Superior temporal gyrus (tissue), 1 donor: ENCODE measurements around the gene BCL6.

Experiments used
- DNase-seq: peaks from one replicate; pipeline ENCODE4 v3.0.0-alpha.2; 2016; ENCODE audit errors: extremely low spot score

BCL6 gene

GRCh38 chr3:187745201-187746058, at the start of gene BCL6:
Gene BCL6, minus strand, starts transcription at chr3:187745468. Its CDS starts 11,775 bp downstream, at chr3:187733693.
- peak; percentile 98 for DNase-seq

DNA sequence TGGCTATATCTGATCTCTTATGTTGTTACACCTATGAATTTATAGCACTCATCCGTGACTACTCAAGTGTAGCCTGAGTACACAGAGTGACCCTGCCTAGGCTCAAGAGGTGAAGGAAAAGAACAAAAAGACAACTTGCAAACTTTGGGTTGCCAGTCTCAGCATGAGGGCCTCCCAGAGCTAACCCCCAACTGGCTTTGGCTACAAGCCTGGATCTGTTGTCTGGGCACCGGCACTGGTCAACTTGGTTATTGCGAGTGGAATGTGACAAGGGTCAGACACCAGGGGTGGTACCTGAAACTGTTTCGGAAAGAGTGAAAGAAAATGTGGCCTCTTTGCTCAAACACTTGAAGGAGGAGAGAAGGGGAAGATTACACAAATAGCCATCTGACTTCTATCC, 49.5 kb upstream of the BCL6 start:
- DNase-seq = no peak

GRCh38 chr3:187793618-187794017, 48.4 kb upstream of the BCL6 start:
- no peak for DNase-seq

DNA sequence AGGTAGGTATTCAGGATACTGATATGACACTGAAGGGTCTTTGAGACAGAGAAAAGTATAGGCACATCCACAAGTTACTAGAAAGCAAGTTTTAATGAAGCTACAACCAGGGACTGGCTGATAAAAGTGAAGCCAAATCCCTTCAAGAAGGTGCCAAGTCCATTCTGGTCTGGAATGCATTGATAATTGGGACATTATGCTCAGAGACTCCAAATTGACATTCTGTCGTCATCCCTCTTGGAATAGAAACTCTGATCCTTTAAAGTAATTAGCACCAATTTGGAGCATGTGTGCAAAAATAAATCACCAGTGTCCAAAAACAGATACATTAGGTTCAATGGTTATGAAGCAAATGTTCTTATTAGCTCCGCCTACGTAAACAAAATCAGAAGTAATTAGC, 47.3 kb upstream of the BCL6 start:
- DNase-seq = no peak

- DNase-seq = no peak
These were observed 44.6 kb upstream of the BCL6 start for GRCh38 chr3:187789872-187790271.

DNA sequence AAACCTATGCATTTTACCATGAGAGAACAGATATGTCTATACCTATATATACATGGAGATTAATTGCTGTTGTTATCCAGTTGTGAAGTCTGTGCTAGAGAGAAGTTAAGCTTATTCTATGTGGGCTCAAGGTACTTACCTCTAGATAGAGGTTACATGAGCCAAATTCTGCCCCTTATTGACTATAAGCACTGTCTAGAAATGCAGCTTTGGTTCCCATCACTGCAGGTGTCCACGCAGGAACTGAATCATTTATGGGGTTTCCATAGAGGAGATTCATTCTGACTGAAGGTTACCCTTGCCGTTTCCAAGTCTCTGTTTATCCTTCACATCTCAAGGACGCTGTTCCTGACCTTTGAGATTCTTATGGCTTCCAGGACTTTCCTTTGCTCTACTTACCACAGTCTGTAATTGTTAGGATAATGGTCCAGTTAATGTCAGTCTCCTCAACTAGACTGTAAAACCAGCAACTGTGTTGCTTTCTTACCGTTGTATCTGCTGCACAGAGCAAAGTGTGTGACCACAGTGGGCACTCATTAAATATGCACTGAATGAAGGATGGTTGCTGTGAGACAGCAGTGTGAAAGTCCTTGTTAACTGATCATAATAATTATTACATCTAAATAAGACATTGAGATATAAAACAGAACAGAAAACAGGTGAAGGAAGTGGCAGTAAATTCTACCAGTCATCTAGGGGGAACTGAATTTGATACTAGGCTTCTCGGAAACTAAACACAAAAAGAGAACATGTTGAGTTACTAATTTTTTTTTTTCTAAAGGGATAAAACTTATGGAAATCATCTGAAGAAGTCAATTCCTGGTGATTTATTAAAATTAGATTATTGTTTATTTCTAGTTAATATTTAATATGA, 44.0 kb upstream of the BCL6 start:
- DNase-seq = no peak

DNA sequence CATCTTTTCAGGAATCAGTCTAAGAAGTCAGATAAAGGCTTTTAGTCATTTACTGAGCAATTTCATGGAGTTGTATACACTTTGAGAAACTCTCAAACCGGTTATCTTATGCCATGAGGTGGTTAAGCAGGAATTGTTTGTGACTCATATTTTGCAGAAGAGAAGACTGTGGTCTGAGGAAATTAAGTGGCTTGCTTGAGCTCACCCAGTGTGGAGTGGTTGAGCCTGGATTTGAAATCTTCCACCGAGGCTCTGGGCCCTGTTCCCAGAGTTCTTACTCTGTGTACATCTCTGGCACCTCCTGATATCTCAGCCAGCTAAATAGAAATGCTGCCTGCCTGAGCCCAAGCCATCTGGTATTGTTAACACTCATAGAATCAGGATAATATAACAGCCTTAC, 37.8 kb upstream of the BCL6 start:
- peak; percentile 51 for DNase-seq

- no peak for DNase-seq
These were observed 36.7 kb upstream of the BCL6 start for GRCh38 chr3:187782006-187782405.

- no peak for DNase-seq
These were observed 35.7 kb upstream of the BCL6 start for GRCh38 chr3:187781001-187781400.

GRCh38 chr3:187778726-187779125, 33.5 kb upstream of the BCL6 start:
- DNase-seq = no peak

GRCh38 chr3:187777331-187777941, 32.2 kb upstream of the BCL6 start:
- DNase-seq = no peak

- no peak for DNase-seq
These were observed 30.3 kb upstream of the BCL6 start for GRCh38 chr3:187775549-187775948.

DNA sequence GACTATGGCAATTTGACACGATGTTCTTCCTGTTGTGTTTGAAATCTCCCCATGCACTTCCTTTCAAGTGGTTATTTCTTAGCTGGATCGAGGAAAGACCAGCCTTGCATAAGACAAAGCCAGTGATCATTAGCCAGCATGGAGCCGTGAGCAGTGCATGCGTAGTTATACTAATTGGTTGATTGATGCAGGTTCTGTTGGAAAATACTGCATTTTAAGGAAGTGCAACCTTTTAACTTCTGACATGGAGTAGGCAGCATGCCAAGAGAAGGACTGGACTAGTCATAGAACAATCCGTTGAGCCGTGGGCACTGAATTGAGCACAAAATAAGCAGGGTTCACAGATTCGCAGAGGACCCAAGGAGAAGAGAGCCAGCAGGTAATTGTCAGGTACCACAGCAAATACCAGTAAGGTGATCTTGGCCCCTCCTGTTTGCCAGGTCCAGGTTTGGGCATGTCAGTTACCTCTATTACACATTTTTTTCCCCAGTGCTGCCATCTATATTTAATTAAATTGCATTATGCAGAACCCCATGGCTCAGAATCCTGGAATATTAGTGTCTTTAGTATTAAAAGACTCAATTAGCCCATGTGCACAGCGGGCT, 29.0 kb upstream of the BCL6 start:
- no peak for DNase-seq

GRCh38 chr3:187773233-187774184, 28.2 kb upstream of the BCL6 start:
- DNase-seq = no peak

DNA sequence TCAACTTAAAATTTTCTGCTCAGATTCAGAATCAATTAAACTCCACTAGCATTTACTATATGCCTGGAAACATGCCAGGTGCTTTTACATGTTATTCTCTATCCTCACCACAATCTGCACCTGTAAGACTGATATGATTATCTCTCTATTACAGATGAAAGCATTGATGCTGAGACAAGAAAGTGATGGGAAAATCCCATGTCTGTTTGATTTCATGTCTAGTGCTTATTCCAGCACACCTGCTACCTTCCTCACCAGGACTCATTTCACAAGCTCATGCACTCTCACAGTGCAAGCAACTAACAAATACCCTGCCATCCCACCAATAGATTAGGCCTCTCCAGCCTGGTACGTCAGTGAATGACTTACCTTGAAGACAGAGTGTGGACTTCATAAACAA, 25.0 kb upstream of the BCL6 start:
- no peak for DNase-seq

DNA sequence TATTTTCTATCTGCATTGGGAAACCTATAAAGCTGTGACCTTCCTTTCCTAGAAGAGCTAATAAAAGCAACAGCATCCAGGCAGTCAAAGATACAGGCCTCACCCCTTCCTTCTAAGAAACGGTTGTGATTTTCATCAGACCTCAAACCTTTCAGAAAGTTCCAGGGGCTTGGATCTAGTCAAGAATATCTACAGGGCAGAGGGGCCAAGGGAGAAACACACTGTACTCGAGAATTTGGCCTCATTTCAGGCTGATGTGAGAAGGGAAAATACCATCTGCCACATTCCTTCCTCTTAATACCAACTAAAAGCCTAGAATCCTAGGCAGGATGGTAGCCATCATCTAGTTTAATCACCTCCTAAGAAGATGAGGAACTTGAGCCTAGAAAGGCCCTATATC, 24.5 kb upstream of the BCL6 start:
- DNase-seq = no peak

- no peak for DNase-seq
These were observed 22.2 kb upstream of the BCL6 start for GRCh38 chr3:187767266-187768012.

DNA sequence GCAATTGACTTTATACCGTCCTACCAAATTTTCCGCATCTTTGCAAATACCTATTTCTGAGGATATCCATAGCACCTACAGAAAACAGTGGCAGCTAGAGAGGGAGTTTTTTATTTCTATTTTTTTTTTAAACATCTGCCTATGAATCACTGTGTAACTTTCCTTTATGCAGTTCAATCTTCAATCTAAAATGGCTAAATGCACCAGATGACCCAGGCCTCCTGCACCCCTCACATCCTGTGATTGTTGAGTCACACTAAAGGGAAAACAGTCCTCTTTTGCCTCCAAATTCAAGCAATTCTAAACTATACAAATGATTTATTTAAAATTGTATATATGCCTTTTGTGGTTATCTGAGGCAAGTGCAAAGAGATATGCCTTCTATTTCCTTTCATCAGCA, 20.1 kb upstream of the BCL6 start:
- no peak for DNase-seq

DNA sequence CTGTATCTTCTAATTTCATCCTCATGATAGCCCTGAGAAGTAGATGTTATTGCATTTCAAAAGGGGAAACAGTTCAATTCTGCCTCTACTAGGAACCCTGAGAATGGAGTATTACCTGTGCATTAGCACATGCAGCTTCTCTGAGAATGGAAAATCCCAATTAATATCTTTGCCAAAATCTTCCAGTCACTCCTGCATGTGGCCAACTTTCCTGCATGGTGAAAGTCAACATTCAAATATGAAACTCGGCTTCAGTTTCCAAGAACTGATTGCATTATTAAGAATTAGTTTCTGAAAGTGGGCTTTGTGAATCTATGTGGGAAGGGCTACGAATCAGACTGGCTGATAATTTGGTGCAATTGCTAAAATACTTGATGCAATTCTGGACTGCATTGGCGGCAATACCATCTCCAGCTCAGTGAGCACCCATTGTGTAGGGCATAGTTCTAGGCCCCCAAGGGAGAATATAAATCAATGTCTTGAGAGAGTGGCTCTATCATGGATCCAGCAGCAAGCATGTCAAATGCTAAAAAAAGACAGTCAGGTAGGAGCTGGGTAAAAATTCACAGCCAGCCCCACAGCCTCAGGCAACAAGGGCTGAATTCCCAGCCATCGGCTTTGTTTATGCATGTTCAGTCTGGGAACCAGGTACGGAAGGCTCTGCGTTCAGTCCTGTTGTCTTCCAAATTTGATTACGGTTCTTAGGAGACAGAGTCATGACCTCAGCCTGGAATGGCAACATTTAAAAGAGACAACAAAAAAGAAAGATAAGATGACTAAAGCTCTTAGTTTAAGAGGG, 18.8 kb upstream of the BCL6 start:
- no peak for DNase-seq
